Measurements from ENCODE around the gene TMEM232. TPM values are rescaled to one million over a fixed set of nuclear protein-coding genes. Genes with fewer than 3 reads are reported as not detected.
"Not testable (repeated sequence)": the region's sequence is repeated elsewhere in the genome, so short reads cannot be mapped to it uniquely, and the experiment has no call there.

TMEM232 gene
- total RNA-seq, 1 donor from 2014 or later, result 6.1 TPM

- DNase-seq (ENCODE audit: low read depth, low spot score), result no peak
- no peak for TF ChIP-seq CTCF (conservative IDR thresholded peaks at IDR 0.05)
- no peak overlapping the region for H3K4me3 Mint-ChIP-seq
- H3K9me3 Mint-ChIP-seq, result peaks cover 3% of the 10 kb centered on the region
- no peak overlapping the region for H3K27ac Mint-ChIP-seq (ENCODE audit: unreplicated experiment)
- H3K27me3 Mint-ChIP-seq (ENCODE audit: low read depth), result peaks cover 2% of the 10 kb centered on the region
- no peaks in the 10 kb centered on the region for H3K36me3 Mint-ChIP-seq (ENCODE audit: low read depth)
- no peaks in the 10 kb centered on the region for H3K4me1 Mint-ChIP-seq
Measured at GRCh38 chr5:110705349-110705748, 21.1 kb downstream of the TMEM232 start.

GRCh38 chr5:110703481-110703880, 23.0 kb downstream of the TMEM232 start:
- no peak overlapping the region for H3K27ac Mint-ChIP-seq (ENCODE audit: unreplicated experiment)
- DNase-seq (ENCODE audit: low read depth, low spot score), result no peak
- H3K9me3 Mint-ChIP-seq, result peaks cover 2% of the 10 kb centered on the region
- no peak overlapping the region for H3K4me3 Mint-ChIP-seq
- H3K4me1 Mint-ChIP-seq, result no peaks in the 10 kb centered on the region
- H3K36me3 Mint-ChIP-seq (ENCODE audit: low read depth), result no peaks in the 10 kb centered on the region
- no peak for TF ChIP-seq CTCF (conservative IDR thresholded peaks at IDR 0.05)
- peaks cover 2% of the 10 kb centered on the region for H3K27me3 Mint-ChIP-seq (ENCODE audit: low read depth)

- Mint-ChIP-seq H3K4me1 (no peaks in the 10 kb centered on the region), H3K36me3 (ENCODE audit: low read depth) (no peaks in the 10 kb centered on the region), H3K4me3 (no peak overlapping the region), H3K27ac (ENCODE audit: unreplicated experiment) (no peak overlapping the region), H3K9me3 (peaks cover 2% of the 10 kb centered on the region), H3K27me3 (ENCODE audit: low read depth) (peaks cover 2% of the 10 kb centered on the region)
- DNase-seq (ENCODE audit: low read depth, low spot score), result no peak
- no peak for TF ChIP-seq CTCF (conservative IDR thresholded peaks at IDR 0.05)
Measured at GRCh38 chr5:110702704-110703103, 23.8 kb downstream of the TMEM232 start.

GRCh38 chr5:110702300-110702699, 24.2 kb downstream of the TMEM232 start:
- no peak overlapping the region for H3K27ac Mint-ChIP-seq (ENCODE audit: unreplicated experiment)
- no peak overlapping the region for H3K4me3 Mint-ChIP-seq
- no peak for TF ChIP-seq CTCF (conservative IDR thresholded peaks at IDR 0.05)
- H3K4me1 Mint-ChIP-seq, result no peaks in the 10 kb centered on the region
- DNase-seq (ENCODE audit: low read depth, low spot score), result no peak
- peaks cover 2% of the 10 kb centered on the region for H3K27me3 Mint-ChIP-seq (ENCODE audit: low read depth)
- peaks cover 2% of the 10 kb centered on the region for H3K9me3 Mint-ChIP-seq
- H3K36me3 Mint-ChIP-seq (ENCODE audit: low read depth), result no peaks in the 10 kb centered on the region

- DNase-seq (ENCODE audit: low read depth, low spot score); H3K4me3 Mint-ChIP-seq; H3K9me3 Mint-ChIP-seq; H3K27me3 Mint-ChIP-seq (ENCODE audit: low read depth); H3K36me3 Mint-ChIP-seq (ENCODE audit: low read depth); H3K27ac Mint-ChIP-seq (ENCODE audit: unreplicated experiment); H3K4me1 Mint-ChIP-seq: not testable (repeated sequence)
Measured at GRCh38 chr5:110692669-110693068, 33.8 kb downstream of the TMEM232 start.

GRCh38 chr5:110690587-110690986, 35.9 kb downstream of the TMEM232 start:
- H3K36me3 Mint-ChIP-seq (ENCODE audit: low read depth); H3K9me3 Mint-ChIP-seq; H3K4me3 Mint-ChIP-seq; H3K4me1 Mint-ChIP-seq; H3K27me3 Mint-ChIP-seq (ENCODE audit: low read depth); H3K27ac Mint-ChIP-seq (ENCODE audit: unreplicated experiment); DNase-seq (ENCODE audit: low read depth, low spot score): not testable (repeated sequence)

GRCh38 chr5:110687485-110687884, 39.0 kb downstream of the TMEM232 start:
- Mint-ChIP-seq H3K9me3 (peaks cover 2% of the 10 kb centered on the region), H3K27me3 (ENCODE audit: low read depth) (no peaks in the 10 kb centered on the region), H3K4me1 (no peaks in the 10 kb centered on the region), H3K4me3 (no peak overlapping the region), H3K27ac (ENCODE audit: unreplicated experiment) (no peak overlapping the region), H3K36me3 (ENCODE audit: low read depth) (no peaks in the 10 kb centered on the region)
- no peak for TF ChIP-seq CTCF (conservative IDR thresholded peaks at IDR 0.05)
- DNase-seq (ENCODE audit: low read depth, low spot score), result no peak

Measured in neural crest cell (in vitro differentiated cells).